Measurements from ENCODE around the gene GAL.

GRCh38 chr11:68710409-68710808, 26.1 kb downstream of the GAL start:
- TF ChIP-seq EZH2 (IDR thresholded peaks at IDR 0.05; ENCODE audit: insufficient read depth, low read length) (no peak), CTCF (IDR thresholded peaks at IDR 0.05; ENCODE audit: insufficient read depth, low read depth, low read length) (no peak)
